Lung microvascular endothelial cell (primary cell): ENCODE measurements around the gene CFAP99. TPM values are rescaled to one million over a fixed set of nuclear protein-coding genes. Genes with fewer than 3 reads are reported as not detected.
"Not testable (repeated sequence)": the region's sequence is repeated elsewhere in the genome, so short reads cannot be mapped to it uniquely, and the experiment has no call there.

ENCODE experiments used
- DNase-seq, 2 donors: peaks; one replicate each; pipeline versions ENCODE4 v3.0.0 to v3.0.0-alpha.2; 2010; ENCODE audit warnings: low read depth in 2 of 2
- total RNA-seq: library from RNA; depleted of rRNA; stranded (reverse); fragments of >200 nt; gene quantifications from 2 replicates; pipeline ENCODE4 v1.2.1, GENCODE V29; 2014

CFAP99 gene
- total RNA-seq, 1 donor from 2014 or later = not detected

- DNase-seq = no peak
Observed at GRCh38 chr4:2428496-2429213, 9.9 kb downstream of the CFAP99 start.

GRCh38 chr4:2429945-2430757 is 11.4 kb downstream of the CFAP99 start:
- DNase-seq = not testable (repeated sequence)

GRCh38 chr4:2432004-2432403 is 13.2 kb downstream of the CFAP99 start:
- DNase-seq = no peak

- peak in 1 of 2 donors; percentile 17 for DNase-seq
Observed at GRCh38 chr4:2432991-2433530, 14.3 kb downstream of the CFAP99 start.

- no peak for DNase-seq
Observed at GRCh38 chr4:2433609-2434350, 15.0 kb downstream of the CFAP99 start.

- no peak for DNase-seq
Observed at GRCh38 chr4:2434420-2434819, 15.7 kb downstream of the CFAP99 start.

GRCh38 chr4:2436301-2436700 is 17.5 kb downstream of the CFAP99 start:
- DNase-seq = peak in 1 of 2 donors; percentile 47

GRCh38 chr4:2436761-2437474 is 18.2 kb downstream of the CFAP99 start:
- DNase-seq = no peak

GRCh38 chr4:2437475-2438215 is 18.9 kb downstream of the CFAP99 start:
- DNase-seq = no peak

GRCh38 chr4:2438822-2439718 is 20.3 kb downstream of the CFAP99 start:
- no peak for DNase-seq

- DNase-seq = peak; percentile 71 to 76
Observed at GRCh38 chr4:2441393-2442174, 22.8 kb downstream of the CFAP99 start.

GRCh38 chr4:2442175-2442993 is 23.6 kb downstream of the CFAP99 start:
- DNase-seq = no peak

GRCh38 chr4:2443061-2443730 is 24.4 kb downstream of the CFAP99 start:
- DNase-seq = no peak

GRCh38 chr4:2443956-2444740 is 25.4 kb downstream of the CFAP99 start:
- no peak for DNase-seq

GRCh38 chr4:2445130-2445529 is 26.4 kb downstream of the CFAP99 start:
- DNase-seq = no peak

GRCh38 chr4:2445571-2445970 is 26.8 kb downstream of the CFAP99 start:
- no peak for DNase-seq
